A549 treated with CORT108297 at 1 μM for 4 hours (cell line): ENCODE data around the gene APOL2. TPM values are rescaled to one million over a fixed set of nuclear protein-coding genes. Genes with fewer than 3 reads are reported as not detected.

Source experiments
- total RNA-seq: library from RNA; stranded (reverse); fragments of 200-300 nt; extraction: Qiagen RNA extraction; gene quantifications from 5 replicates; pipeline ENCODE4 v1.2.3, GENCODE V29; 2022

APOL2 gene
- total RNA-seq, result 31.0 to 42.8 TPM (median 37.3 TPM) in 5 replicates

GRCh38 chr22:36239401-36240171 is at the start of gene APOL2:
APOL2 (minus strand) TSS chr22:36239527; CDS start chr22:36233162, 6,365 bp downstream.

GRCh38 chr22:36252754-36253522 is 13.6 kb upstream of the APOL2 start, which contains the start of gene APOL1:
APOL1 (plus strand) TSS chr22:36253133; CDS start chr22:36254956, 1,823 bp downstream.

GRCh38 chr22:36201630-36202319 is 37.6 kb downstream of the APOL2 start, which contains the start of gene APOL4:
APOL4 (minus strand) TSS chr22:36201809; CDS start chr22:36201734, 75 bp downstream.

Other genes with a start within 250 kb of the APOL2 start
- gene RBFOX2, start 210.7 kb downstream of the APOL2 start, total RNA-seq, result 26.5 to 36.4 TPM (median 30.5 TPM) in 5 replicates
- 0.07 to 0.10 TPM in 2 of 5 replicates, not detected in the others for gene APOL3, start 78.8 kb downstream of the APOL2 start, total RNA-seq
- not detected in 5 replicates for gene APOL4, start 37.7 kb downstream of the APOL2 start, total RNA-seq
- gene APOL1, start 13.6 kb upstream of the APOL2 start, total RNA-seq, result 9.3 to 14.1 TPM (median 11.5 TPM) in 5 replicates
- 159 to 193 TPM (median 175 TPM) in 5 replicates for gene MYH9, start 148.4 kb upstream of the APOL2 start, total RNA-seq
- 63.1 to 72.9 TPM (median 72.3 TPM) in 5 replicates for gene TXN2, start 242.1 kb upstream of the APOL2 start, total RNA-seq